ENCODE data around the gene CALCB. TPM values are rescaled to one million over a fixed set of nuclear protein-coding genes. Genes with fewer than 3 reads are reported as not detected.
"Not testable (repeated sequence)": the region's sequence is repeated elsewhere in the genome, so short reads cannot be mapped to it uniquely, and the experiment has no call there.

The CALCB gene, protein sequence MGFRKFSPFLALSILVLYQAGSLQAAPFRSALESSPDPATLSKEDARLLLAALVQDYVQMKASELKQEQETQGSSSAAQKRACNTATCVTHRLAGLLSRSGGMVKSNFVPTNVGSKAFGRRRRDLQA
- total RNA-seq = not detected

DNA sequence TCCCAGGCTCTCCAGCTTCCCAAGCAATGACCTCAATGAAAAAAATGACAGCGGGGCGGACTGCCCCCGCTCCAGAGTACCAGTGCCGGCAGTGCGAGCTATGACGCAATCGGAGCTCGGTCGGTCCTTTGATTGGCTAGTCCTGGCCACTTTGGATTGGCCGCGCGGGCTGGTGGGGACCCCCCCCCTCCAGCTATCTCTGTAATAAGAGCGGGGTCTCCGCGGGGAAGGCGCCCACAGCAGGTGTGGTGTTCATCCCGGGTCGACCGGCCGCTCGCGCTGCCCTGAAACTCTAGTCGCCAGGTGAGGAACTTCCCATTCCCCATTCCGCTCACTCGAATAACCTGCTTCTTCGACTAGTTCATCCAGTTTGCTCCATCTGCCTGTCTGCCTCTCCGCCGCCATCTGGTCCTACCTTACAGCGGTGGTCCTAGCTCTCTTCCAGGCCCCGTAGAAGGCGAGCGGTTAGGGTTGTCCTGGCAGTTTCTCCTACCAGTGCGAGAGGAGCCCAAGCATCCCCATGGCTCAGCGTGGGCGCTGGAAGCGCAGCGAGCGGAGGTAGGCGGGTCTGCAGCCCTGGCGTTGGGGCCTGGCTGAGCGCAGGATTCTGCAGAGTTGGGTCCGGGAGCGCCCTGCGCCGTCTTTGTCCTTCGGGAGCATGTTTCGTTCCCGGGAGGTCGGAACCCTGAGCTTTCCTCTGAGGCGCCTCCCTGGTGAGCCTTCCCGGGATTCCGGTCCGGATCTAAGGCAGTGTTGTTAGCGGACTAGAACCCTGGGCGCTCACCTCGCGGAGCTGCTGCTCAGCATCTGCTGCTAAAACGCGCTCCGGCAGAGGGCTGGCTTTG lies at the start of gene CALCB:
Gene CALCB (plus strand): TSS at position 233 of the 845 bp plus-strand sequence. CDS start 1,126 bp downstream, outside the sequence.
- intact Hi-C loops (cut with DNase I; ENCODE audit: low total_unique reads) = loop anchor here (5.0 kb wide), 1 partner anchor 381 kb away; no protein-coding TSS in a partner anchor
- peak within 1 kb of the TSS in 2 of 3 donors; percentile 35 to 56 for H3K4me3 ChIP-seq

DNA sequence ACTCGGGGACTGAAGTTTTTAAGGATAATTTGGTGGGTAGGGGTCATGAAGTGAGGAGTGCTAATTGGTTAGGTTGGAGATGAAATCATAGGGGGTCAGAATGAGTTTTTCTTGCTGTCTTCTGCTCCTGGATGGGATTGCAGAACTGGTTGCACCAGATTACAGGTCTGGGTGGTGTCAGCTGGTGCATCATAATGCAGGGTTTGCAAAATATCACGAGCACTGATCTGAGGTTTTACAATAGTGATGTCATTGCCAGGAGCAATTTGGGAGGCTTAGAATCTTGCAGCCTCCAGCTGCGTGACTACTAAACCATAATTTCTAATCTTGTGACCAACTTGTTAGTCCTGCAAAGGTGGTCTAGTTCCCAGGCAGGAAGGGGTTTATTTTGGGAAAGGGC lies 46.4 kb upstream of the CALCB start:
- peaks cover 0 to 3% of the 10 kb centered on the region in 2 donors for H3K9me3 ChIP-seq
- H3K27me3 ChIP-seq = no peaks in the 10 kb centered on the region
- TF ChIP-seq POLR2AphosphoS5 (IDR thresholded peaks at IDR 0.05) (no peak), POLR2A (IDR thresholded peaks at IDR 0.05) (no peak)
- TF ChIP-seq, protein P1, sequence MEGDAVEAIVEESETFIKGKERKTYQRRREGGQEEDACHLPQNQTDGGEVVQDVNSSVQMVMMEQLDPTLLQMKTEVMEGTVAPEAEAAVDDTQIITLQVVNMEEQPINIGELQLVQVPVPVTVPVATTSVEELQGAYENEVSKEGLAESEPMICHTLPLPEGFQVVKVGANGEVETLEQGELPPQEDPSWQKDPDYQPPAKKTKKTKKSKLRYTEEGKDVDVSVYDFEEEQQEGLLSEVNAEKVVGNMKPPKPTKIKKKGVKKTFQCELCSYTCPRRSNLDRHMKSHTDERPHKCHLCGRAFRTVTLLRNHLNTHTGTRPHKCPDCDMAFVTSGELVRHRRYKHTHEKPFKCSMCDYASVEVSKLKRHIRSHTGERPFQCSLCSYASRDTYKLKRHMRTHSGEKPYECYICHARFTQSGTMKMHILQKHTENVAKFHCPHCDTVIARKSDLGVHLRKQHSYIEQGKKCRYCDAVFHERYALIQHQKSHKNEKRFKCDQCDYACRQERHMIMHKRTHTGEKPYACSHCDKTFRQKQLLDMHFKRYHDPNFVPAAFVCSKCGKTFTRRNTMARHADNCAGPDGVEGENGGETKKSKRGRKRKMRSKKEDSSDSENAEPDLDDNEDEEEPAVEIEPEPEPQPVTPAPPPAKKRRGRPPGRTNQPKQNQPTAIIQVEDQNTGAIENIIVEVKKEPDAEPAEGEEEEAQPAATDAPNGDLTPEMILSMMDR (IDR thresholded peaks at IDR 0.05) = no peak
- no peaks in the 10 kb centered on the region for H3K4me1 ChIP-seq
- H3K4me3 ChIP-seq = no peak overlapping the region
- no peak overlapping the region for H3K27ac ChIP-seq
- H3K36me3 ChIP-seq = no peaks in the 10 kb centered on the region
- intact Hi-C loops (cut with DNase I; ENCODE audit: low total_unique reads) = no loop called here
- DNase-seq (ENCODE audit: low spot score in 2 of 2) = no peak

More for the DNA sequence above, at the start of gene CALCB:
- Histone ChIP-seq H3K36me3 (no peaks in the 10 kb centered on the region), H3K27me3 (peaks cover 0 to 47% of the 10 kb centered on the region in 2 donors), H3K27ac (no peak within 1 kb of the TSS), H3K4me1 (peaks cover 0 to 9% of the 10 kb centered on the region in 2 donors), H3K9me3 (peaks cover 6 to 12% of the 10 kb centered on the region in 2 donors)
- TF ChIP-seq, protein P1 (IDR thresholded peaks at IDR 0.05) = no peak
- no peak for TF ChIP-seq POLR2AphosphoS5 (IDR thresholded peaks at IDR 0.05)
- TF ChIP-seq POLR2A (IDR thresholded peaks at IDR 0.05) = no peak
- DNase-seq (ENCODE audit: low spot score in 2 of 2) = no peak

DNA sequence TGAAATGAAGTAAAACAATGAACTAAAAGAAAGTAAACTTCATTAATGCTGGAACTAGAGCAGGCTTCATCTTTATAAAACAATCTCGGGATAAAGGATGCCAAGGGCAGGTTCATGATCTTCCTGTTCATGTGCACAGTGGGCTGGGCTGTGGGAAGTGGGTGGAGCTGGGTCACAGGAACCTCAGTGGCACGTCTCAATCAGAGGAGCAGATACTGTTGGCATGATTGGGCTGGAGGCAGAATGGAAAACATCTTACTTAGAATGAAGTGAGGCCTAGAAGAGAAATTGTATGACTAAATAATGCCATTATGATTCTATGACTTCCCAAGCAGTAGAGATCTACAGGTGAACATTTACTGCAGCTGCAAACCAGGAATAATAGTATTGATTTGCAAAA lies 45.4 kb upstream of the CALCB start:
- TF ChIP-seq POLR2A (IDR thresholded peaks at IDR 0.05) = no peak
- no peak for TF ChIP-seq POLR2AphosphoS5 (IDR thresholded peaks at IDR 0.05)
- TF ChIP-seq, protein P1 (IDR thresholded peaks at IDR 0.05) = no peak

DNA sequence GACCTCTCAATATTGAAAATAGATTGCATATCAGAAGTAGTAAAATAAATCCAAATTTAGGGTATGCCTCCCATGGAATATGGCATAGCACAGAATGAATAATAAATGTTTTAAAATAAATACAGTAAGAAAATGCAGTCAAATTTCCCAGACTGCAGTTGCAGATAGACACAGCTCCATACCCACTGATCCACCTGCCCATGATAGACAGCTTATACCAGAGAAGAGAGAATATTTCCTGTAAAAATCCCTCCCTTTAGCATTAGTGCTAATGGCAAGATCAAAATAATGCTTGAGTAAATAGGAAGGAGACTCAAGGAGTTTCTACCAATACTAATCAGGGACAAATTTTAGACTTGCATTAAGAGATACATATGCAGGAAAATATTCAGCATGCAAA lies 45.0 kb upstream of the CALCB start:
- Histone ChIP-seq H3K9me3 (no peaks in the 10 kb centered on the region), H3K27ac (no peak overlapping the region), H3K27me3 (no peaks in the 10 kb centered on the region), H3K36me3 (no peaks in the 10 kb centered on the region), H3K4me1 (no peaks in the 10 kb centered on the region), H3K4me3 (no peak overlapping the region)
- no peak for DNase-seq (ENCODE audit: low spot score in 2 of 2)
- intact Hi-C loops (cut with DNase I; ENCODE audit: low total_unique reads) = no loop called here
- TF ChIP-seq POLR2A (IDR thresholded peaks at IDR 0.05) (no peak), POLR2AphosphoS5 (IDR thresholded peaks at IDR 0.05) (no peak)
- TF ChIP-seq, protein P1 (IDR thresholded peaks at IDR 0.05) = no peak

More for the DNA sequence above, 45.4 kb upstream of the CALCB start:
- Histone ChIP-seq H3K4me1 (no peaks in the 10 kb centered on the region), H3K27ac (no peak overlapping the region), H3K4me3 (no peak overlapping the region), H3K36me3 (no peaks in the 10 kb centered on the region), H3K9me3 (no peaks in the 10 kb centered on the region), H3K27me3 (no peaks in the 10 kb centered on the region)
- intact Hi-C loops (cut with DNase I; ENCODE audit: low total_unique reads) = no loop called here
- no peak for DNase-seq (ENCODE audit: low spot score in 2 of 2)

DNA sequence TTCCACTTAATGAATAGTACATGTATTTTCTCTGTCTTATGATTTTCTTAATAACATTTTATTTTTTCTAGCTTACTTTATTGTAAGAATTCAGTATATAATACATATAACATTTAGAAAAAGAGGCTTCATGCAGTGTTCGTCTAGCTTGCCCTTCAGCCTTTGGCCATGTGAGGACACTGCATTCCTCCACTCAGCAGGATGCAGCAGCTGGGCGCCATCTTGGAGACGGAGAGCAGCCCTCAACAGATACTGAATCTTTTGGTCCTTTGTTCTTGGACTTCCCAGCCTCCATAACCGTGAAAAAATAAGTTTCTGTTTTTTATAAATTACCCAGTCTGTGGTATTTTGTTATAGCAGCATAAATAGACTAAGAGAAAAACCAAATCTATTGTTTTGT lies 41.4 kb upstream of the CALCB start:
- H3K9me3 ChIP-seq; intact Hi-C loops (cut with DNase I; ENCODE audit: low total_unique reads); H3K27ac ChIP-seq; H3K4me3 ChIP-seq; DNase-seq (ENCODE audit: low spot score in 2 of 2); H3K4me1 ChIP-seq; H3K27me3 ChIP-seq; H3K36me3 ChIP-seq: not testable (repeated sequence)
